Keratinocyte (primary cell): Measurements from ENCODE around the gene FLNC. TPM values are rescaled to one million over a fixed set of nuclear protein-coding genes. Genes with fewer than 3 reads are reported as not detected.

Source experiments
- DNase-seq: peaks from one replicate; pipeline ENCODE4 v3.0.0-alpha.2; 2011; ENCODE audit warnings: low read depth, missing footprints, low spot score
- FAIRE-seq: peaks from 2 replicates; lab custom pipeline; 2011; peaks lifted over from hg19 to GRCh38; lab: Jason Lieb, UNC
- H2AFZ ChIP-seq: 2 replicates; pipeline ENCODE4 v1.6.0; 2012; ENCODE audit warnings: low read length, control low read depth, inconsistent platforms; ENCODE audit not compliant: control insufficient read depth
- H3K27ac ChIP-seq: 2 replicates; pipeline ENCODE4 v1.5.1; 2011; ENCODE audit warnings: low read length; ENCODE audit not compliant: control insufficient read depth, insufficient read depth
- H3K27me3 ChIP-seq: 3 replicates; pipeline ENCODE4 v1.6.0; 2011; ENCODE audit warnings: low read length; ENCODE audit not compliant: control insufficient read depth, insufficient read depth; ENCODE audit errors: extremely low read depth
- H3K36me3 ChIP-seq, 2 experiments: 2 replicates in 1 of 2; 3 replicates in 1 of 2; pipeline ENCODE4 v1.5.1; 2011; ENCODE audit warnings: low read length in 2 of 2, mild to moderate bottlenecking in 1 of 2; ENCODE audit not compliant: control insufficient read depth in 2 of 2, insufficient read depth in 2 of 2; ENCODE audit errors: extremely low read depth in 1 of 2
- H3K4me1 ChIP-seq: 3 replicates; pipeline ENCODE4 v1.5.1; 2011; ENCODE audit warnings: low read length; ENCODE audit not compliant: control insufficient read depth, insufficient read depth; ENCODE audit errors: extremely low read depth
- H3K4me2 ChIP-seq: 3 replicates; pipeline ENCODE4 v1.6.0; 2011; ENCODE audit warnings: low read depth, low read length; ENCODE audit not compliant: control insufficient read depth, insufficient read depth; ENCODE audit errors: extremely low read depth
- H3K4me3 ChIP-seq, 3 experiments: fragments of 200-600 bp in 1 of 3; sonication (generic) in 1 of 3; 2 replicates in 2 of 3; 3 replicates in 1 of 3; pipeline ENCODE4 v1.5.1; 2011 to 2016; ENCODE audit warnings: low read length in 3 of 3, mild to moderate bottlenecking in 3 of 3, control low read depth in 2 of 3, inconsistent platforms in 1 of 3, low read depth in 1 of 3, mixed read lengths in 1 of 3, mixed run types in 1 of 3, moderate library complexity in 1 of 3; ENCODE audit not compliant: control insufficient read depth in 2 of 3, insufficient read depth in 2 of 3; ENCODE audit errors: extremely low read depth in 1 of 3
- H3K79me2 ChIP-seq: 2 replicates; pipeline ENCODE4 v1.6.0; 2012; ENCODE audit warnings: low read length; ENCODE audit not compliant: control insufficient read depth, insufficient read depth
- H3K9ac ChIP-seq: 3 replicates; pipeline ENCODE4 v1.6.0; 2011; ENCODE audit warnings: low read length; ENCODE audit not compliant: control insufficient read depth, insufficient read depth; ENCODE audit errors: extremely low read depth
- H3K9me1 ChIP-seq: 3 replicates; pipeline ENCODE4 v1.6.0; 2011; ENCODE audit warnings: low read length; ENCODE audit not compliant: control insufficient read depth, insufficient read depth; ENCODE audit errors: extremely low read depth
- H3K9me3 ChIP-seq: 2 replicates; pipeline ENCODE4 v1.5.1; 2012; ENCODE audit warnings: low read depth, low read length; ENCODE audit not compliant: control insufficient read depth
- H4K20me1 ChIP-seq: 3 replicates; pipeline ENCODE4 v1.6.0; 2011; ENCODE audit warnings: low read length; ENCODE audit not compliant: control insufficient read depth, insufficient read depth; ENCODE audit errors: extremely low read depth
- CTCF ChIP-seq, 3 experiments: IDR thresholded peaks in 1 of 3; conservative IDR thresholded peaks in 1 of 3; optimal IDR thresholded peaks in 1 of 3; 2 replicates in 2 of 3; 3 replicates in 1 of 3; pipeline versions ENCODE3 to v1.5.1; 2011; ENCODE audit warnings: low read length in 3 of 3, mild to moderate bottlenecking in 3 of 3, moderate library complexity in 2 of 3, control low read depth in 1 of 3, inconsistent platforms in 1 of 3; ENCODE audit not compliant: insufficient read depth in 2 of 3; ENCODE audit errors: extremely low read depth in 1 of 3
- EZH2 ChIP-seq: IDR thresholded peaks from one replicate; pipeline ENCODE4 v1.6.1; 2012; ENCODE audit warnings: inconsistent platforms, mild to moderate bottlenecking, low read length, moderate library complexity
- dilution Hi-C: fragments of 300-500 bp; cut with MboI; formaldehyde crosslinking; loops from one replicate; pipeline ENCODE4 v1.7.0; 2020; ENCODE audit warnings: low sequenced_read_pairs; ENCODE audit not compliant: extremely low pct_ligation_motif_present
- polyA plus RNA-seq, 5 experiments: library from polyadenylated mRNA; depleted of rRNA in 3 of 5; stranded (reverse) in 3 of 5; stranded (forward) in 1 of 5; unstranded in 1 of 5; fragments of >200 nt; gene quantifications; 1 replicate in 1 of 5; 2 replicates in 3 of 5; 3 replicates in 1 of 5; pipeline versions ENCODE4 v1.2.1 to v1.2.3, GENCODE V29; 2011 to 2012; ENCODE audit warnings: missing spikeins in 2 of 5, low read depth in 1 of 5, low replicate concordance in 1 of 5

Gene FLNC
- polyA plus RNA-seq, 1 donor (not counting 4 experiments of a cell fraction or from before 2014, with no cell fraction given): 0.03 TPM

GRCh38 chr7:128849804-128850490, 19.7 kb downstream of the FLNC start:
- DNase-seq: no peak
- H3K9ac ChIP-seq: no peak overlapping the region
- no peaks in the 10 kb centered on the region for H4K20me1 ChIP-seq

GRCh38 chr7:128852537-128853254, 22.5 kb downstream of the FLNC start:
- Histone ChIP-seq H2AFZ (no peak overlapping the region), H3K4me3 (no peak overlapping the region), H3K79me2 (no peaks in the 10 kb centered on the region), H3K27ac (no peak overlapping the region), H3K36me3 (no peaks in the 10 kb centered on the region), H4K20me1 (no peaks in the 10 kb centered on the region), H3K9me1 (no peaks in the 10 kb centered on the region), H3K9ac (no peak overlapping the region), H3K4me1 (no peaks in the 10 kb centered on the region), H3K9me3 (no peaks in the 10 kb centered on the region), H3K4me2 (no peak overlapping the region), H3K27me3 (no peaks in the 10 kb centered on the region)
- FAIRE-seq: no peak
- TF ChIP-seq EZH2 (no peak), CTCF (optimal IDR thresholded peaks at IDR 0.05 in 1 of 3, IDR thresholded peaks at IDR 0.05 in 1 of 3, conservative IDR thresholded peaks at IDR 0.05 in 1 of 3; ENCODE audit: extremely low read depth in 1 of 3, insufficient read depth in 2 of 3, low read length in 3 of 3) (no peak)
- no peak for DNase-seq
- dilution Hi-C loops: no loop called here

More at GRCh38 chr7:128849804-128850490, 19.7 kb downstream of the FLNC start:
- Histone ChIP-seq H2AFZ (no peak overlapping the region), H3K36me3 (no peaks in the 10 kb centered on the region), H3K9me1 (no peaks in the 10 kb centered on the region), H3K4me1 (no peaks in the 10 kb centered on the region), H3K27ac (no peak overlapping the region), H3K9me3 (no peaks in the 10 kb centered on the region), H3K4me2 (no peak overlapping the region), H3K79me2 (no peaks in the 10 kb centered on the region), H3K27me3 (no peaks in the 10 kb centered on the region), H3K4me3 (no peak overlapping the region)
- TF ChIP-seq EZH2: no peak
- no peak for TF ChIP-seq CTCF (optimal IDR thresholded peaks at IDR 0.05 in 1 of 3, IDR thresholded peaks at IDR 0.05 in 1 of 3, conservative IDR thresholded peaks at IDR 0.05 in 1 of 3; ENCODE audit: extremely low read depth in 1 of 3, insufficient read depth in 2 of 3, low read length in 3 of 3)
- dilution Hi-C loops: no loop called here
- FAIRE-seq: no peak
